GM06990 (cell line): ENCODE results near the gene ADGRL3.

Experiments used
- DNase-seq: peaks from one replicate; pipeline ENCODE4 v3.0.0-alpha.2; 2011; ENCODE audit not compliant: insufficient read length; ENCODE audit errors: extremely low read depth
- H3K27me3 ChIP-seq: replicated peaks from 2 replicates; pipeline ENCODE4 v1.6.0; 2011; ENCODE audit warnings: low read length; ENCODE audit not compliant: control insufficient read depth, insufficient read depth
- H3K36me3 ChIP-seq: 2 replicates; pipeline ENCODE4 v1.5.1; 2011; ENCODE audit warnings: low read length; ENCODE audit not compliant: control insufficient read depth, insufficient read depth
- H3K4me3 ChIP-seq: replicated peaks from 2 replicates; pipeline ENCODE4 v1.5.1; 2011; ENCODE audit warnings: low read depth, mild to moderate bottlenecking, control low read depth, low read length
- CTCF ChIP-seq: IDR thresholded peaks from 2 replicates; pipeline ENCODE4 v1.5.1; 2011; ENCODE audit warnings: low read length, control low read depth, mild to moderate bottlenecking, inconsistent platforms; ENCODE audit not compliant: insufficient read depth, poor library complexity, severe bottlenecking

Gene ADGRL3

GRCh38 chr4:61922766-61923165 lies 722.6 kb downstream of the ADGRL3 start:
- H3K36me3 ChIP-seq, result no peaks in the 10 kb centered on the region
- no peak overlapping the region for H3K4me3 ChIP-seq
- no peak for DNase-seq
- TF ChIP-seq CTCF, result no peak
- no peaks in the 10 kb centered on the region for H3K27me3 ChIP-seq

DNA sequence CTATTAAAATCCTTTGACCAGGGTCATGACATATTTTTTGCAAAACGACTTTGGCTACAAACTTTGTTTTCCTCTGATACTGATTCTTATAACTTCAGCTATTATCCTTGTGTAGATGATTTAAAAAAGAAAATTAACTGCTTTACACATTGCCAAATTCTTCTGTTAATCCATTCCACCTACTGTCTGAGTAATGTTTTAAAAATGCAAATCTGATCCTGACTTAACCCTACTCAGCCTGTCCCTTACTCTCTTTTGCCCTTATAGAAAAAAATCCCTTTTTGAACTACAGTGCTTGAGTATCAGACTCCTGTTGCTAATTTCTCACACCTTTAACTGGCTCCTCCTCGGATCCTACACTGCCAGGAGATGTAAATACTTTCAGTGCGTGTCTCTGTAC lies 723.1 kb downstream of the ADGRL3 start:
- Histone ChIP-seq H3K27me3 (no peaks in the 10 kb centered on the region), H3K36me3 (no peaks in the 10 kb centered on the region), H3K4me3 (no peak overlapping the region)
- TF ChIP-seq CTCF, result no peak
- no peak for DNase-seq

GRCh38 chr4:61924131-61924530 lies 724.0 kb downstream of the ADGRL3 start:
- TF ChIP-seq CTCF, result no peak
- DNase-seq, result no peak

DNA sequence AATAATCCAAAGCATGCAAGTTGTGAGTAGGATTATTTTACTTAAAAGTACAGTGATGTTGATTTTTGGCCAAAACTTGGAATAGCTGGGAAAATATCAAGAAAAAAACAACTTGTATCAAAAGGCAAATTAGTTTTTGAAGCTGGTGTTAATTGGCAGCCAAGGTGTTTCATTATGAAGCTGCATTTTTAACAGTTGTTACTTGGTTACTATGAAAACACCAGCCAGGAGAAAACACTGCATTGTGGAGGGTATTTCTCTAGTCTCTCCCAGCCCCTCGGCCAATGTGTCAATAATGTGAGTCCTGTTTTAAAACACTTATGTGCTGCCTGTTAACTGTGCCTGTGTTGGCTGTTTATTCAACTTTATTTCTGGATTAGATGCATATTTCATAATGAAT lies 733.4 kb downstream of the ADGRL3 start:
- TF ChIP-seq CTCF, result no peak
- DNase-seq, result no peak
- Histone ChIP-seq H3K36me3 (no peaks in the 10 kb centered on the region), H3K4me3 (no peak overlapping the region), H3K27me3 (no peaks in the 10 kb centered on the region)

More at GRCh38 chr4:61924131-61924530, 724.0 kb downstream of the ADGRL3 start:
- H3K4me3 ChIP-seq, result no peak overlapping the region
- no peaks in the 10 kb centered on the region for H3K36me3 ChIP-seq
- no peaks in the 10 kb centered on the region for H3K27me3 ChIP-seq

GRCh38 chr4:61934198-61934597 lies 734.1 kb downstream of the ADGRL3 start:
- no peaks in the 10 kb centered on the region for H3K36me3 ChIP-seq
- no peaks in the 10 kb centered on the region for H3K27me3 ChIP-seq
- TF ChIP-seq CTCF, result no peak
- H3K4me3 ChIP-seq, result no peak overlapping the region
- DNase-seq, result no peak

DNA sequence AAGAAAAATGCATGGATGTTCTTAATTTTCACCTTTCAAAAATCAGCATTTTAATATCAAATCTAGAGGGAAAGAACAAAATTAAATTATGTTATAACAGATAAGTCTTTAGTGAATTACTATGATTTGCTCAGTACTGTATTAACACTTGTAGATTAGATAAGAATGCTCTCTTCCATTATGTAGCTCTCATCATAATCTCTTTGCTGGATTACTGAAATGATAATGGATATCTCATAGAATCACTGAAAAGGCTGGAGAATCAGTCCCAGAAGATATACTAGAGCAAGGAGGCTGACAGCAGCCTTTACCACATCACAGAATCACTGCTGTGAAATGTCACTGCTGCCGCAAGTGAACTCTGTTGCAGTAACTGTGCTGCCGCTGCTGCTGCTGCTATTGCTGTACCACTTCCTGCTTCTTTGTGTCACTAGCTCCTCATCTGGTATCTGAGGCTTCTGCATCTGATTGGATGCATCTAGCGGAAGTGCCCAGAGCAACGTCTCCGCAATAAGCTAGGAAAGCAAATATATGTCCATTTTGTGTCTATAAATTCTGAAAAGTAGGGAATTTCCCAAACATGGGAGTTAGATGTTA lies 738.2 kb downstream of the ADGRL3 start:
- Histone ChIP-seq H3K36me3 (no peaks in the 10 kb centered on the region), H3K4me3 (no peak overlapping the region), H3K27me3 (no peaks in the 10 kb centered on the region)
- no peak for TF ChIP-seq CTCF
- DNase-seq, result no peak
